Caco-2 (cell line): Measurements from ENCODE around the gene KRT2. TPM values are rescaled to one million over a fixed set of nuclear protein-coding genes. Genes with fewer than 3 reads are reported as not detected.

Source experiments
- BruUV-seq: library from RNA; stranded (reverse); fragments of 400-500 nt; replicated peaks from 2 replicates; lab custom pipeline; 2021; lab: Mats Ljungman, UMichigan
- CTCF ChIA-PET: fragments of 300-600 bp; sonication (Branson Sonifier 250); formaldehyde crosslinking; loops from one replicate; lab custom pipeline; 2022; ENCODE audit warnings: antibody characterized with exemption; lab: Charles Lee
- POLR2A ChIA-PET: fragments of 300-600 bp; sonication (Branson Sonifier 250); formaldehyde crosslinking; loops from one replicate; lab custom pipeline; 2022; ENCODE audit warnings: antibody characterized with exemption; lab: Charles Lee
- DNase-seq, 2 experiments: peaks; one replicate each; pipeline versions ENCODE4 v3.0.0 to v3.0.0-alpha.2; 2020 to 2022
- H3K27me3 ChIP-seq: replicated peaks from 2 replicates; pipeline ENCODE4 v1.6.0; 2011; ENCODE audit warnings: low read length; ENCODE audit not compliant: control insufficient read depth, insufficient read depth
- H3K36me3 ChIP-seq: 2 replicates; pipeline ENCODE4 v1.5.1; 2011; ENCODE audit warnings: low read length; ENCODE audit not compliant: control insufficient read depth, insufficient read depth
- H3K4me1 ChIP-seq: fragments of 250-450 bp; sonication (Bioruptor Pico); 2 replicates; pipeline ENCODE4 v1.5.1; 2020; ENCODE audit warnings: mild to moderate bottlenecking
- H3K4me3 ChIP-seq: 2 replicates; pipeline ENCODE4 v1.5.1; 2011; ENCODE audit warnings: low read depth, mild to moderate bottlenecking, control low read depth, low read length
- H3K9me3 ChIP-seq: fragments of 250-450 bp; sonication (Bioruptor Pico); 2 replicates; pipeline ENCODE4 v1.5.1; 2020; ENCODE audit warnings: mild to moderate bottlenecking, moderate library complexity
- H3K27ac Mint-ChIP-seq: one replicate; pipeline ENCODE4 v1.8.0; 2022; ENCODE audit warnings: mixed read lengths; ENCODE audit not compliant: unreplicated experiment
- H3K27me3 Mint-ChIP-seq: one replicate; pipeline ENCODE4 v1.8.0; 2022; ENCODE audit warnings: mixed read lengths; ENCODE audit not compliant: insufficient read depth, unreplicated experiment
- H3K36me3 Mint-ChIP-seq: one replicate; pipeline ENCODE4 v1.8.0; 2022; ENCODE audit warnings: mild to moderate bottlenecking, mixed read lengths; ENCODE audit not compliant: insufficient read depth, unreplicated experiment
- H3K4me1 Mint-ChIP-seq: one replicate; pipeline ENCODE4 v1.8.0; 2022; ENCODE audit warnings: low read depth, mixed read lengths; ENCODE audit not compliant: unreplicated experiment
- H3K4me3 Mint-ChIP-seq: one replicate; pipeline ENCODE4 v1.8.0; 2022; ENCODE audit warnings: mild to moderate bottlenecking, moderate library complexity, mixed read lengths; ENCODE audit not compliant: unreplicated experiment
- H3K9me3 Mint-ChIP-seq: one replicate; pipeline ENCODE4 v1.8.0; 2022; ENCODE audit warnings: mixed read lengths; ENCODE audit not compliant: unreplicated experiment
- CTCF ChIP-seq, 2 experiments: fragments of 200-600 bp in 1 of 2; IDR thresholded peaks; 1 replicate in 1 of 2; 2 replicates in 1 of 2; pipeline versions ENCODE4 v1.5.1 to v1.8.0; 2011 to 2022; ENCODE audit warnings: antibody characterized with exemption in 1 of 2, control low read depth in 1 of 2, inconsistent platforms in 1 of 2, low read depth in 1 of 2, low read length in 1 of 2, mild to moderate bottlenecking in 1 of 2, moderate library complexity in 1 of 2; ENCODE audit not compliant: insufficient read depth in 1 of 2, severe bottlenecking in 1 of 2, unreplicated experiment in 1 of 2
- intact Hi-C: fragments of 100-400 bp; cut with micrococcal nuclease; formaldehyde crosslinking; loops from one replicate; pipeline ENCODE4 v1.10.0; 2022; ENCODE audit not compliant: unreplicated experiment
- total RNA-seq: library from RNA; stranded (reverse); gene quantifications from 2 replicates; pipeline ENCODE4 v1.2.3, GENCODE V29; 2022

Gene KRT2
- total RNA-seq, 1 experiment from 2014 or later, result not detected

GRCh38 chr12:52655251-52655650, 3.2 kb upstream of the KRT2 start:
- ChIA-PET POLR2A (no interaction called here), CTCF (no interaction called here)
- BruUV-seq, result no TSS peak
- no peak overlapping the region for H3K4me3 ChIP-seq
- H3K4me1 ChIP-seq, result no peaks in the 10 kb centered on the region
- peaks cover 23% of the 10 kb centered on the region for H3K27me3 Mint-ChIP-seq
- no peak for TF ChIP-seq CTCF (IDR thresholded peaks at IDR 0.05; ENCODE audit: insufficient read depth in 1 of 2, low read depth in 1 of 2, low read length in 1 of 2, severe bottlenecking in 1 of 2, unreplicated experiment in 1 of 2)
- DNase-seq, result no peak
- H3K27me3 ChIP-seq, result no peaks in the 10 kb centered on the region; the same call in none of the 2 replicates
- intact Hi-C loops, result no loop called here
- H3K36me3 Mint-ChIP-seq, result no peaks in the 10 kb centered on the region
- H3K4me1 Mint-ChIP-seq, result no peaks in the 10 kb centered on the region
- H3K4me3 Mint-ChIP-seq, result no peak overlapping the region
- no peaks in the 10 kb centered on the region for H3K9me3 Mint-ChIP-seq
- no peaks in the 10 kb centered on the region for H3K9me3 ChIP-seq
- no peak overlapping the region for H3K27ac Mint-ChIP-seq
- no peaks in the 10 kb centered on the region for H3K36me3 ChIP-seq

- no peak for DNase-seq
- ChIA-PET CTCF (no interaction called here), POLR2A (no interaction called here)
- Mint-ChIP-seq H3K36me3 (no peaks in the 10 kb centered on the region), H3K27me3 (peaks cover 18% of the 10 kb centered on the region), H3K4me3 (no peak overlapping the region), H3K9me3 (no peaks in the 10 kb centered on the region), H3K4me1 (no peaks in the 10 kb centered on the region), H3K27ac (no peak overlapping the region)
- no peaks in the 10 kb centered on the region for H3K4me1 ChIP-seq
- no peak overlapping the region for H3K4me3 ChIP-seq
- TF ChIP-seq CTCF (IDR thresholded peaks at IDR 0.05; ENCODE audit: insufficient read depth in 1 of 2, low read depth in 1 of 2, low read length in 1 of 2, severe bottlenecking in 1 of 2, unreplicated experiment in 1 of 2), result no peak
- BruUV-seq, result no TSS peak
- intact Hi-C loops, result no loop called here
- no peaks in the 10 kb centered on the region for H3K36me3 ChIP-seq
- no peaks in the 10 kb centered on the region; the same call in 1 of the 2 replicates for H3K27me3 ChIP-seq
- H3K9me3 ChIP-seq, result no peaks in the 10 kb centered on the region
Observed at GRCh38 chr12:52650520-52651081, 1.4 kb downstream of the KRT2 start.

- Mint-ChIP-seq H3K27ac (no peak overlapping the region), H3K36me3 (no peaks in the 10 kb centered on the region), H3K27me3 (peaks cover 26% of the 10 kb centered on the region), H3K4me3 (no peak overlapping the region), H3K9me3 (no peaks in the 10 kb centered on the region), H3K4me1 (no peaks in the 10 kb centered on the region)
- DNase-seq, result no peak
- intact Hi-C loops, result no loop called here
- H3K4me1 ChIP-seq, result no peaks in the 10 kb centered on the region
- H3K27me3 ChIP-seq, result no peaks in the 10 kb centered on the region; the same call in 1 of the 2 replicates
- H3K36me3 ChIP-seq, result no peaks in the 10 kb centered on the region
- ChIA-PET CTCF (no interaction called here), POLR2A (no interaction called here)
- no peak for TF ChIP-seq CTCF (IDR thresholded peaks at IDR 0.05; ENCODE audit: insufficient read depth in 1 of 2, low read depth in 1 of 2, low read length in 1 of 2, severe bottlenecking in 1 of 2, unreplicated experiment in 1 of 2)
- no TSS peak for BruUV-seq
- H3K9me3 ChIP-seq, result no peaks in the 10 kb centered on the region
- H3K4me3 ChIP-seq, result no peak overlapping the region
Observed at GRCh38 chr12:52649066-52649465, 2.9 kb downstream of the KRT2 start.
